KMS-11 (cell line): ENCODE measurements around the gene WDPCP.

Experiments
- H2AFZ ChIP-seq: fragments of 200-600 bp; sonication (generic); 2 replicates; pipeline ENCODE4 v1.6.1; 2016; ENCODE audit warnings: antibody characterized with exemption, mixed run types, low read depth
- H3K27ac ChIP-seq: fragments of 200-600 bp; sonication (generic); 2 replicates; pipeline ENCODE4 v1.6.1; 2016; ENCODE audit warnings: mild to moderate bottlenecking, mixed run types
- H3K27me3 ChIP-seq: fragments of 200-600 bp; sonication (generic); 2 replicates; pipeline ENCODE4 v1.6.1; 2017; ENCODE audit warnings: mild to moderate bottlenecking, low read depth, mixed run types, moderate library complexity; ENCODE audit not compliant: insufficient read depth
- H3K36me3 ChIP-seq: fragments of 200-600 bp; sonication (generic); 2 replicates; pipeline ENCODE4 v1.6.1; 2017; ENCODE audit warnings: mild to moderate bottlenecking, mixed run types; ENCODE audit not compliant: insufficient read depth
- H3K4me1 ChIP-seq: fragments of 200-600 bp; sonication (generic); 2 replicates; pipeline ENCODE4 v1.6.1; 2016; ENCODE audit warnings: mild to moderate bottlenecking, low read depth, mixed run types; ENCODE audit not compliant: poor library complexity, severe bottlenecking
- H3K4me2 ChIP-seq: fragments of 200-600 bp; sonication (generic); 2 replicates; pipeline ENCODE4 v1.7.0; 2016; ENCODE audit warnings: mild to moderate bottlenecking, mixed run types
- H3K4me3 ChIP-seq: fragments of 200-600 bp; sonication (generic); IDR thresholded peaks from 2 replicates; pipeline ENCODE4 v1.6.1; 2017; ENCODE audit warnings: low read depth, low read length, mixed read lengths; ENCODE audit not compliant: insufficient read depth
- H3K79me2 ChIP-seq: fragments of 200-600 bp; sonication (generic); 2 replicates; pipeline ENCODE4 v1.6.1; 2016; ENCODE audit warnings: low read depth, mixed run types; ENCODE audit not compliant: insufficient read depth
- H3K9ac ChIP-seq: fragments of 200-600 bp; sonication (generic); 2 replicates; pipeline ENCODE4 v1.6.1; 2016; ENCODE audit warnings: mild to moderate bottlenecking, mixed run types
- H4K20me1 ChIP-seq: fragments of 200-600 bp; sonication (generic); 2 replicates; pipeline ENCODE4 v1.6.1; 2016; ENCODE audit warnings: mild to moderate bottlenecking, mixed run types; ENCODE audit not compliant: insufficient read depth
- TF ChIP-seq, protein P1 (sequence below): fragments of 200-600 bp; sonication (generic); conservative IDR thresholded peaks from 2 replicates; pipeline ENCODE4 v1.6.1; 2017; ENCODE audit warnings: low read depth, mild to moderate bottlenecking, antibody characterized with exemption, low read length, moderate library complexity, mixed read lengths

The WDPCP gene

DNA sequence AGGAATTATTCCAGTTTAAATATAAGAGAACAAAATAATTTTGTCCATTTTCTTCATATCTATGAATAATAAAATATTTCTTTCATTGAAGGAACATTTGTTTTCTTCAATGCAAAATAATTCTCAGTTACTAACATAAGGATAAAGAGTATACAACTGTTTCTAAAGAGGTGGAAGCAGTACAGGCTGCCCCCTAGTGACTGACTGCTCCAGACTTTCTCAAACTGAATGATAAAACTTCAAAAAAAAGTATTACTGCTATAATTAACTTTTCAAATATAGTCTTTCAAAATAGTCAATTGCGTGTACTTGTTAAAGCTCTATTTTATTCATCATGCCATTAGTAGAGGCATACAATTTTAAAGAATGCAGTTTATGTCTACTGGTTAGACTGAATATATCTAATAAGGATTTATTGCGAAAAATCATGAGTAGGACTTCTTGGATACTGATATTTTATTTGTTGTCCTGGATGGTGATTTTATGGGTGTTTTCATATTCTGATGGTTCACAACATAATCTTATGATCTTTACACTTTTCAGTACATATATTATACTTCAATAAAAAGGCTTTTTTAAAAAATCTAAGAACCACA lies 100.1 kb downstream of the WDPCP start:
- no peaks in the 10 kb centered on the region for H3K27me3 ChIP-seq
- H4K20me1 ChIP-seq: no peaks in the 10 kb centered on the region; the same call in 1 of the 2 replicates
- no peaks in the 10 kb centered on the region for H3K4me1 ChIP-seq
- H2AFZ ChIP-seq: no peak overlapping the region
- H3K36me3 ChIP-seq: no peaks in the 10 kb centered on the region
- H3K4me2 ChIP-seq: no peak overlapping the region
- no peak overlapping the region for H3K27ac ChIP-seq
- no peaks in the 10 kb centered on the region for H3K79me2 ChIP-seq
- H3K4me3 ChIP-seq: no peak overlapping the region
- H3K9ac ChIP-seq: no peak overlapping the region
- TF ChIP-seq, protein P1, sequence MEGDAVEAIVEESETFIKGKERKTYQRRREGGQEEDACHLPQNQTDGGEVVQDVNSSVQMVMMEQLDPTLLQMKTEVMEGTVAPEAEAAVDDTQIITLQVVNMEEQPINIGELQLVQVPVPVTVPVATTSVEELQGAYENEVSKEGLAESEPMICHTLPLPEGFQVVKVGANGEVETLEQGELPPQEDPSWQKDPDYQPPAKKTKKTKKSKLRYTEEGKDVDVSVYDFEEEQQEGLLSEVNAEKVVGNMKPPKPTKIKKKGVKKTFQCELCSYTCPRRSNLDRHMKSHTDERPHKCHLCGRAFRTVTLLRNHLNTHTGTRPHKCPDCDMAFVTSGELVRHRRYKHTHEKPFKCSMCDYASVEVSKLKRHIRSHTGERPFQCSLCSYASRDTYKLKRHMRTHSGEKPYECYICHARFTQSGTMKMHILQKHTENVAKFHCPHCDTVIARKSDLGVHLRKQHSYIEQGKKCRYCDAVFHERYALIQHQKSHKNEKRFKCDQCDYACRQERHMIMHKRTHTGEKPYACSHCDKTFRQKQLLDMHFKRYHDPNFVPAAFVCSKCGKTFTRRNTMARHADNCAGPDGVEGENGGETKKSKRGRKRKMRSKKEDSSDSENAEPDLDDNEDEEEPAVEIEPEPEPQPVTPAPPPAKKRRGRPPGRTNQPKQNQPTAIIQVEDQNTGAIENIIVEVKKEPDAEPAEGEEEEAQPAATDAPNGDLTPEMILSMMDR: peak; percentile 84

DNA sequence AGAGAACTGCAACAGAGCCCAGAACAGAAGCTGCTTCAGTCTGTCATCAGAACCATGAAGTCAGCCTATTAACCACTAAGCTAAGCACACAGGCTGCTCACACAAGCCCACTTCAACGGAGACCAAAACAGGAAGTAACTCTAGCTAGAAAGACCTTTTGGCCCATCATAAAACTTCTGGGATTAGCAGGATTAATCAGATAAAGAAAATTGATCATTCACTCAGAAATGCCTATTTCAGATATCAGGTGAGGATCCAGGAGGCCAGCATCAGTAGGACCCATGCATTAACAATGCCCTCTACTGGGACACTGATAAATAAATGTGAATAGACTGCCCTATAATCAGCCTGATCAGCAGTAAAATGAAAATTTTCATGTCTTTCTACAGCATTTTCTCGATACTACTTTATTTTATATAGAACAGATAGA lies 101.4 kb downstream of the WDPCP start:
- no peaks in the 10 kb centered on the region for H3K79me2 ChIP-seq
- no peak overlapping the region for H3K9ac ChIP-seq
- H2AFZ ChIP-seq: no peak overlapping the region
- TF ChIP-seq, protein P1: 0 out of 2 replicates have a peak, but pooled peaks have one; percentile 15
- no peaks in the 10 kb centered on the region for H3K36me3 ChIP-seq
- H3K27ac ChIP-seq: no peak overlapping the region
- no peak overlapping the region for H3K4me3 ChIP-seq
- no peaks in the 10 kb centered on the region for H3K4me1 ChIP-seq
- H4K20me1 ChIP-seq: no peaks in the 10 kb centered on the region
- no peaks in the 10 kb centered on the region for H3K27me3 ChIP-seq
- H3K4me2 ChIP-seq: no peak overlapping the region

DNA sequence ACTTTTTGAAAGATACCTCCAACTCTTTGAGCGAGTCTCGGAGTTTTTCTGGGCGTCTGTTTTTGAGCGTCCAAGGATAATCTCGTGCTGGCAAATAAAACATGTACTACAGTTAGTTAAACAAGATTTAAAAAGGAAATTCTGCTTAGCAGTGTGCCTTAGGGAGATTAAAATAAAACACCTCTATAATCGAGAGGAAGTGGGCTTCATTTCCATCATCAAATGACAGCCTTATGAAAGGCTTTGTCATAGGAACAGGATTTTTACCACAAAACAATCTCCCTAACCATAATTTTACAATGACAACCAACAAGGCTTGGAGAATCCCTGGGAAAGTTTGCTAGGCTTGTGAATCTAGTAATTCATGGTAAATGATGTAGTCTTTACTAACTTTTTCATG lies 103.4 kb downstream of the WDPCP start:
- Histone ChIP-seq H3K4me3 (no peak overlapping the region), H3K79me2 (no peaks in the 10 kb centered on the region), H2AFZ (no peak overlapping the region), H4K20me1 (no peaks in the 10 kb centered on the region), H3K27me3 (no peaks in the 10 kb centered on the region), H3K27ac (no peak overlapping the region), H3K4me2 (no peak overlapping the region), H3K4me1 (no peaks in the 10 kb centered on the region), H3K36me3 (no peaks in the 10 kb centered on the region), H3K9ac (no peak overlapping the region)
- TF ChIP-seq, protein P1: no peak

DNA sequence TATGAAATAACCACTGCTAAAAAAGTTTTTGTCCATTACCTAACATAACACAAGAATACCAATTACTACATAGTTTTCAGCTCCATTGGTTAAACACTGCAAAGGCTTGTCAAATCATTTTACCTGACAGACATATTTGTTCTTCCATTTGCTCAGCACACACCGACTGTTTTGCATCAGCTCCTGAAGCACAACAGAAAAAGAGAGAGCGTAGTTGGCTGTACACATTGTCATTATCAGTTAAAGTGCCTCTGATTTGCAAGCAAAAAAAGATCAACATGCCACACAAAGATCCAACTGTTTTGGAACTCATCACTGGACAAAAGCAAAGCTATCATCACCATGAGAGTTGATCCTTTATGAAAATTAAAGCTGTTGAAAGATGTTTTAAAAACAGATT lies 103.8 kb downstream of the WDPCP start:
- Histone ChIP-seq H3K79me2 (no peaks in the 10 kb centered on the region), H3K4me1 (no peaks in the 10 kb centered on the region), H2AFZ (no peak overlapping the region), H3K9ac (no peak overlapping the region), H3K27ac (no peak overlapping the region), H3K4me2 (no peak overlapping the region), H3K36me3 (no peaks in the 10 kb centered on the region), H3K4me3 (no peak overlapping the region), H3K27me3 (no peaks in the 10 kb centered on the region), H4K20me1 (no peaks in the 10 kb centered on the region)
- TF ChIP-seq, protein P1: no peak
